GM18520 (cell line): ENCODE data around the gene TMEM266.

ENCODE experiments used
- ATAC-seq: cut with Tn5 transposase; IDR thresholded peaks from one replicate; pipeline ENCODE4 v1.9.1; 2021; ENCODE audit not compliant: unreplicated experiment

The TMEM266 gene

DNA sequence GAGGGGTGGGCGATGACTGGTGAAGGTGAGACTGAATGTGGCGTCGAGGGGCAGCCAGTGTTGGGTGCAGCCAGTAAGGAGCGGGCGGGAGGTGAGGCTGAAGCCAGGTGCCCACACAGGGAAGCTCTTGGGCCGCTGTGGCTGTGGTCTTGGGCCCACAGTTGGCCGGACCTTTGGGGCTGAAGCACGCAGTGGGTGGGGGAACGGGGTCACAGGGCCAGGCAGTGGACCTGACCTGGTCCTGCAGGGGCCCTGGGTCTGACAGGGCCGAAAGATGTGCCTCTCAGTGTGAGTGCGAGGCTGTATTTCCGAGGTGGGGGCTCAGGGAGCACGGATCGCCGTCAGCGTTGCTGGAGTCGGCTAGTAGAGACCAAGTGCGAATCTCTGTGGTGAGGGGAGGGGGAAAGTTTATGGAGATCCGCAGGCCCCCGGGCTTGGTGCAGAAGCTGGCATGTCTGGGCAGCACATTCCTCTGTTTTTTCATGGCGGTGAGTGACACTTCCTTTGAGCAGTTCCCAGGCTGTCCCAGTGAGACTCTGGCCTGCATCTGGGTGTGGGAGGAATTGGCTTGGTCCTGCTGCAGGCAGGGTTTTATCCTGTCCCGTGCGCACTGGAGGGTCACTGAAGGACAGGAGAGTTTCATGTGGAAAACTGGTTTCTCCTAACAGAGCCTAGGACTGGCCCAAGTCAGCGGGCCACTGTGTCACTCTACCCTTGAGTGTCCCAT lies 100.8 kb downstream of the TMEM266 start:
- no peak for ATAC-seq

DNA sequence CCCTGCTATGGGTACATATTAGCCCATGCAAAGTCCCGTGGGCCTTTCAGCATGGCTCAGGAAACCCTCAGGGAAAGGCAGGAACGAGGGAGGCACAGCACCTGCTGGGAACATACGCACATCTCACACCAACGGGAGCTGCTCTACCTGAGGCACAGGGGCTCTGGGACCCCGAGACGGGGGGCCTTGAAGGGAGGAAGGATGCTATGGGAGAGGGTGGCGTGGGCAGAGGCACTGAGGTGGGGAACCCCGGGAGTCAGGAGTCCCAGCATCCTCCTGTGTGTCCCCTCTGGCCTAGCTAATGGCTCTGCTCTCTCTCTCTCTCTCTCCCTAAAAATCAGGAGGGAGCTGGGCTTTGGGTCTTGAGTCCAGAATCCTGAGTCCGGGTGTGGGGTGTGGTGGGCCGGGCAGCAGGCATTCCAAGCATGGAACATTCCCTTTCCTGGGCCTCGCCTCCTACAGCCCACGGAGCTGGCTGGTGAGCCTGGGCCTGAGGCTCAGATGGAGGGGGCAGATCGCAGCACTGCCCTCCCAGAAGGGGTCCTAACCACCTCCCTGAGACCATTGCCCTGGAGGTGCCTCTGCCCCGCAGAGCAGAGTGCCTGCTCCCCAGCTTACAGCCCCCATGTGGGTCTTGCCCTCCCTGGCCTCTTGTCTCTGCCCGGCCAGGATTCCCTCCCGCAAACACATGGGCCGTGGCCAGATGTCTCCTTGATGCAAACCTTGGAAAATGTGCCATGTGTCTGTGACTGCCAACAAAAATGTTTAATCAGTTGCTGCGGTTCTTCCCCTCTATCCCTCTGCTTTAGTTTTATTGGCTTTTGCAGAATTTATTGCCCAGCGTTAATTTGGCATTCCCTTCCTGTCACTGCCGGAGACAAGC lies 101.6 kb downstream of the TMEM266 start:
- ATAC-seq: no peak

DNA sequence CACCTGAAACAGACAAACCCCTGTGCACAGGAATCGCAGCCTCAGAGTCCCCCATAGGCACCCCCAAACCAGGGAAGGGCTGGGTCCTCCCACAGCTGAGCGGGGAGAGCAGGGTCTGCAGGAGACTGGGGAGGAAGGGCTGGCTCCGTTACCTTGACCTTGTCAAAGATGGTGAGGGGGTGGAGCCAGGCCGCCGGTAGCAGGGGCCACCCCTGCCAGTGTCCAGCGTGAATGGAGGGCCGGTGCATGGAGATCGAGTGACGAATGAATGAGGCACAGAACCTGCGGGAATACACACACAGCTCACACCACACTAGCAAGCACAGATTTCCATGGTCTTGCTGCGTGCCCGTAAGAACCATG lies 102.2 kb downstream of the TMEM266 start:
- ATAC-seq: no peak

DNA sequence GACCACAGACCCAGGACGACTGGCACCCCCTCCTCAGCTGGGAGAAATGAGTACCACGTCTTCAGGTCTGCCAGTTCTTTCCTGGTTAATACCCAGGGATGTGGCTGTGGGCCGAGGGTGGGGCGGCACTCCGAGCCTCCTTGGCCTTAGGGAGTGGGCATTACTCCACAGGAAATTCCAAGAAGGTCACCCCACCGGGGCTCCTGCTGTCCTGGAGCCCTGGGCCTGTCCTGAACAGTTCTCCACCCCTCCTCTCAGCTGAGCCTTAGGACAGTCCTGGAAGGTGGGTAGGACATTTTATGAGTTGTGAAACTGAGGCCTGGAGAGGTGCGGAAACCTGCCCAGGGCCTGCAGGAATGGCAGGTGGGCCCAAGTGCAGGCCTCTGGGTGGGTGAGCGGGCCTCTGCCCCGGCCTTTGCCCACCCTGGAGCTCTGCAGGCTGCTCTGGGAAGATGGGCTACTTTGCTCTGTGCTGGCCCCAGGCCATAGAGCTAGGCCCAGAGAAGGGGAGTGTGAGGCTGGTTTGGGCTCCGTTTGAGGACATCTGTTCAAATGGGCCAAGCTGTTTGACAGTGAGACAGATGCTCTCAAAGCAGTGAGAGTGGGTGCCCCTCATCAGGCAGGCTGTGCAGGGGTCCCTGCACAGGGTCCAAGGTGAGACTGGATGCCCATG lies 103.1 kb downstream of the TMEM266 start:
- no peak for ATAC-seq

DNA sequence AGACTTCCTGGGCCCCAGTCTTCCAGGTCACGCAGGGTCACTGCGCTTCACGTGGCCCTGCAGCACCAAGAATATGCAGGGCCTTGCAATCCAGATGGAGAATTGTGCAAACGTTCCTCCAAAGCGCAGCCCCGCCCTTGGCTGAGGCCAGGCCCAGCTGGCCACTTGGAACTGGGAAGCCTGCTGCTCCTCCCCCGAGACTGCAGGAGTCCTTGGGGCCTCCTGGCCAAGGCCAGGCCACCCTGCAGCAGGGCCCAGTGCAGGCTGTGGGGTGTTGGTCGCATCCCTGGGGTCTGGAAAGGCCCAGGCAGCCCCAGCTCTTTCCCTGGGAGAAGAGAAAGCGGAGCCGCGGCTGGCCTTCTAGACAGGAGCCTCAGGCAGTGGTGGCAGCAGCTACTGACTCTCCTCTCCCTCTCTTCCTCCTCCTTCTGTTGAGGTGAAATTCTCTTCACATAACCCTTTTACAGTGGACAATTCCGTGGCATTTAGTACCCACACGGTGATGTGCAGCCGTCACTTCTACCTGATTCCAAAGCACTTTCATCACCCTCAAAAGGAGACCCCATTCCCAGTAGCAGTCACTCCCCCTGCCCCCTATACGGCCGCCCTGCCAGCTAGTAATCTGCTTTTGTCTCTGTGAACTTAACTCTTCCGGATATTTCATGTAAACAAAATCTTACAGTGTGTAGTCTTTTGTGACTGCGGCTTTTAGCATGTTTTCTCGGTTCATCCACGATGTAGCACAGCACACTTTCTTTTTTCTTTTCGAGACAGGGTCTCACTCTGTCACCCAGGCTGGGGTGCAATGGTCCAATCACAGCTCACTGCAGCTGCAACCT lies 103.9 kb downstream of the TMEM266 start:
- ATAC-seq: no peak

DNA sequence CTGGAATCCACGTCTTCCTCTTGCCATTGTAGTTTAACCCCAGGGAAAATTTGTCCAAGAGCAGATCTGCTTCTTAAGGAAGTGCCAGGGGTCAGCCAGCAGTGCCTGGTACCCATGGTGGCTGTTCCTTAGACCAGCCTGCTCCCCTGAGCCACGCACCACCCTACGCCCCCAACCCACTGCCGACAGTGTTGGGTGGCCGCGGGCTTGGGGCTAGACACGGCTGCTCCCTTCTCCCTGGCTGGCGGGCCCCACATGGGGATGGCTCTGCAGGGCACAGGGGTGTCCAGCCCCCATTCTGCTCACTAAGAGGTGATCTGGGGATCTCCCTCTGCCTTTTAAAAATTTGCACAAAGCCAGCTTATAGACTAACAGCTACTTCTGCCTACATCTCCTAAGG lies 104.8 kb downstream of the TMEM266 start:
- ATAC-seq: no peak

DNA sequence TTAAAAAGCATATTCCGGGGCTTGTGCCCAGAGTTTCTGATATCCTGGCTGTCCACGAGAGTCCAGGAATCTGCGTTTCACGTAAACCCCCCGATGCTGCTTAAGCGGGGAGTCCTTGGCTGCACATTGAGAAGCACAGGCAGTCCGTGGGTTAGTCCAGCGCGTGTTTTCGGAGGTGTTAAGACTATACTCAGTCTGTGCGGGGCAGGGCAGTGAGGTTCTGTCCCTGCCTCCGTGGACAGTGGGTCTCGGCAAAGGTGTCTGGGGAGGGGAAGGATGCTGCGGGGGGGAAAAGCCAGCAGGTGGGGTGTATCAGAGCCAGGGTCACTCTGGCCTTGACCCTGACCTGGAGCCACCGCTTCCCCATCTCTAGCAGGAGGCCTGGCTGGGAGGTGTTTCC lies 106.2 kb downstream of the TMEM266 start:
- no peak for ATAC-seq

DNA sequence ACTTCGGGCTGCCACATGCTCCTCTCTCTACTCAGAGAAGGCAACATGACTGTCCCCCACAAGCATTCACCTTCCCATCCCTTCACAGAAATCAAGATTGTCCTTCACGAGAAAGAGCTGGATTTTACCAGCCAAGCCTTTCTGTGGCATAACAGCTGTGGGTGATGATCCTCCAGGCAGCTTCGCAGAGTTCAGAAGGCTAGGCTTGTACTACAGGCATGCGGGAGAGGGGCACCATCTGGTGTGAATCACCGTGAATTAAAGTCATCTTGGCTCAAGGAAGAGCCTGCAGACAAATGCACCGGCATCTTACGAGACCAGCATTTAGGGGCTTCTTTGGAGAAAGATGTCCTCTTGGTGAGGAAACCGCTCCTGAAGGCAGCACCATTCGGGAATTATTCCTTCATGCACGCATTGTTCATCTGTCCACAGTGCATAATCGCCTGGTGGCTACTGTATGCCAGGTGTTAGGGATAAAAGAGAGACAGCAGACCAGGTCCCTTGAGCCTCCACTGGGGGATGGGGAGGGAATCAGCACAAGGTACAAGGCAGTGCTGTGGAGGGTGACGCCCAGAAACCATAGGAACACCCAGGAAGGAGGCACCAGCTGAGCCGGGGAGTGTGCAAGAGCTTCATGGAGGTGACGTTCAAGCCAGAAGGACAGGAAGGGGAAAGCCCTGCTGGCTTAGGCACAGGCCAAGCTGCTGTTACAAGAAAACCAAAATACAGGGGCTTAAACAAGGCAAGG lies 108.6 kb downstream of the TMEM266 start:
- ATAC-seq: no peak

DNA sequence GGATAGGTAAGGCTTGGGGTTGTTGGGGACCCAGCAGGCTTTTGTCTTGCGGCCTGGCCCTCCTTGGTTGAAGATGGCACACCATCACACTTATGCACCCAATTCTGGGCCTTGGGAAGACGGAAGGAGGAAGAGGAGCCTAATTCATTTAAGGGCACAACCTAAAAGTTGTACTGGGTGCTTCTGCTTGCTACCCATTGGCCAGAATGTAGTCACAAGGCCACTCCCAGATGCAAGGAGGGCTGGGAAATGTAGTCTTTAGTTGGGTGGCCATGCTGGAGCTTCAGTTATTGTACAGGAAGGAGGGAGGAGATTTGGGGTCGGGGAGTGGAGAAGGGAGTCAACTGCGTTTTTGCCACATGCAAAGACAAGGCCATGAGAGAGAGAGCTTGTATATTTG lies 109.2 kb downstream of the TMEM266 start:
- ATAC-seq: no peak

DNA sequence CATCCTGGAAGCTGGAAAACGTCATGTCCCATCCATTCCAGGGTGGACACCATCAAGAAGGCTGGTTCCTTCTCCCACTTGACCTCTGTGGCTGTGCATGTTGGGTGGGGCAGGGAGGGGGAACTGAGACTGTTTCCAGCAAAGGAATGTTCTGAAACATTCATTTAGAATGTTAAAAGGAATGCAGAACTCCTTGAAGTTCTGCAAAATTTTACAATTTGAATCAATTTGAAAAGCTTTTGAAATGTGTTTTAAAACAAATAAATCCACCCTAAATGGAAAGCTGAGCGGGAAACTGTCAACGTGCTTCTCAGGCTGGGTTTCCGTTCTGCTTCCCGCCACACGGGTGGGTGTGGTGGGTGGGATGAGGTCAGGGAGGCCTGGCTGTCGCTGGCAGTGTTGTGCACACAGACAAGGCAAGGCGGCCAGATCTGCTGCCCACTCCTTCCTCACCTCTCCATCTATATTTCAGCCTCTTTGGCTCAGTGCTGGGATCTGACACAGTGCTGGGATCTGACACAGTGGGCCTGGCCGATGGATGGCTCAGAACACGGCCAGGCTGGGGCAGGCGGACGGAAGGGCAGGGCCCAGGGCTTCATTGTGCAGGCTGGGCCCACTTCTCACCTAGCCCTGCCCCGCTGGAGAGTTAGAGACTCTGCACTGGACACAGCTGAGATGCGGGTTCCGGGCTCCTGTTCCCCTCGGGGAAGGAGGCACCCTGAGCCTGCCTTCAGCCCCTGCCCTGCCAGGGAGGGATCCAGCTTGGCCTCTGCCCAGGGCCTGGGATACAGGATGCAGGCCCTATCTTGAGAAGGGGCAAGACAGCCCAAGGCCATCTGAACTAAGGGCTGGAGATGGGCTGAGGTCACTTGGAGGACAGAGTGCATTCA lies 110.4 kb downstream of the TMEM266 start:
- ATAC-seq: no peak

DNA sequence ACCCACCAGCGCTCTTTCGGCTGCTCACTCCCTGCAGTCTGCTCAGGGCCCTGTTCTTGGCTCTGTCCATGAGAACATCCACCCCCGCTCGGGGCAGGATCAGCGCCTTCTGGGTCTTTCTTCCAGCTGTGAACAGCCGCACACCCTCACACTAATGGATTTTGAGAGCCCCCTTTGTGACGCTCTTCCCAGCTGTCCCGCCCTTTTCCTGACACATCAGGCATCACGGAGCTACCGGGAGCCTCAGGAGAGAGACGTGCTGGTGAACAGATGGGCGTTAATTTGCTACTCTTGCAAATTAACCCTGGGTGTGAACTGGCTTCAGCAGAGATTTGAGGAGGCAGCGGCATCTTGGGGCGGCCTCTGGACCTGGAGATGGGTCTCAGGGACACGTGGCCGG lies 113.0 kb downstream of the TMEM266 start:
- ATAC-seq: no peak

DNA sequence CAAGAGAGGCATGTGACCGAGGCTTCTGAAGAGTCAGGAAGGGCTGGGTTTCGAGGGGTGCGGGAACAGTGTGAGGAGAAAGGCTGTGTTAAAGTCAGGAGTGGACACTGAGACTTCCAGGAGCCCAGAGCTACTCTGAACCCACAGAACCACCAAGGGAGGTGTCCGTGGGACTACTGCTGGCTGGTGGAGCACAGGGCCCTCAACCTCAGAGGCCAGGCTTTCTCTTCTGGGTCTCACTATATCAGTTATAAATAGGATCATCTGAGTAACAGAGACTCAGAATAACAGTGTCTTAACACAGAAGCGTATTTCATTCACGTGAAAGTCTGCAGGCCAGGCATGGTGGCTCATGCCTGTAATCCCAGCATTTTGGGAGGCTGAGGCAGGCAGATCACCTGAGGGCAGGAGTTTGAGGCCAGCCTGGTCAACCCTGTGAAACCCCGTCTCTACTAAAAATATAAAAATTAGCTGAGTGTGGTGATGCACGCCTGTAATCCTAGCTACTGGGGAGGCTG lies 113.6 kb downstream of the TMEM266 start:
- no peak for ATAC-seq

DNA sequence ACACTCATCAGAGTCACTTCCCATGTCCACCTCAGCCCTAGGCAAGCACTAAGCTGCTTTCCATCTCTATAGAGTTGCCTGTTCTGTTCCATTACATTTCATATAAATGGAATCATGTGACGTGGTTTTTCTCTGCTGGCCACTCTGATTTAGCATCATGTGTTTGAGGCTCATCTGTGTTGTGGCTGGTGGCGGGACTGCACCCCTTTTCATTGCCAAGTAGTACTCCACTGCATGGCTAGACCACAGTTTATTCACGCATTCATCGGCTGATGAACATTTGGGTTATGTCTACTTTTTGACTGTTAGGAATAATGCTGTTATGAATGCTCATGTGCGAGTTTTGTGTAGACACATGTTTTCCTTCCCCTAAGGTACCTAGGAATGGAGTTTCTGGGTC lies 114.9 kb downstream of the TMEM266 start:
- ATAC-seq: no peak

DNA sequence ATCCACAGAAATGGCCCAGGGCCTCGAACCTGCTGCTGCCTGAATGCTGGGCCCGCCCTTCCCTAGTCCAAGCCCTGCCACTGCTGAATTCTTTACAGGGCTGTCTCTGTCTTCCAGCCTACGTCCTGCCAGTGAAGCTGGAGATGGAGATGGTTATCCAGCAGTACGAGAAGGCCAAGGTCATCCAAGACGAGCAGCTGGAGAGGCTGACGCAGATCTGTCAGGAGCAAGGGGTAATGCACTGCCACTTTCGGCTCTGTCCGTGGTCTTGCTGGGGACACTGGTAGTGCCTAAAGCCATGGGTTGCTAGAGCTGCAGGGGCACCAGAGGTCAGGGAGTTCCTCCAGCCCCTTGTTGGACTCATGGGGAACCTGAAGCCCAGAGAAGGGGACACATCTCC lies 115.7 kb downstream of the TMEM266 start:
- no peak for ATAC-seq

DNA sequence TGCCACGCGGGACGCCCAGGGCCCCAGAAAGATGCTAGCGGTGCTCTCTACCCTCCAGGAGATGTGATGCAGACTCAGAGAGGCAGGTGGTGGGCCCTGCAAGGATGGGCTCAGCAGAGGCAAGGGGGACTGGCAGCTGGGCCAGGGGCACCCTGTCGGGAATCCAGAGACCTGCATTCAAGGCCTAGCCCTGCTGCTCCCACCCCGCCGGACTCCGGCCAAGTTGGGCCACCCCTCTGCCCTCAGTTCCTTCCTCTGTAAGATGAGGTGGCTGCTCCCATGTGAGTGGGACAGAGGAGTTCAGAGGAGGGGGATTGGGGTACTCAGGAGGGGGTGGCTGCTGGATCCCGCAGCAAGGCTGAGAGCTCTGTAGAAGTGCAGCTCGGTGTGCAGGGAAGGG lies 116.3 kb downstream of the TMEM266 start:
- ATAC-seq: no peak

DNA sequence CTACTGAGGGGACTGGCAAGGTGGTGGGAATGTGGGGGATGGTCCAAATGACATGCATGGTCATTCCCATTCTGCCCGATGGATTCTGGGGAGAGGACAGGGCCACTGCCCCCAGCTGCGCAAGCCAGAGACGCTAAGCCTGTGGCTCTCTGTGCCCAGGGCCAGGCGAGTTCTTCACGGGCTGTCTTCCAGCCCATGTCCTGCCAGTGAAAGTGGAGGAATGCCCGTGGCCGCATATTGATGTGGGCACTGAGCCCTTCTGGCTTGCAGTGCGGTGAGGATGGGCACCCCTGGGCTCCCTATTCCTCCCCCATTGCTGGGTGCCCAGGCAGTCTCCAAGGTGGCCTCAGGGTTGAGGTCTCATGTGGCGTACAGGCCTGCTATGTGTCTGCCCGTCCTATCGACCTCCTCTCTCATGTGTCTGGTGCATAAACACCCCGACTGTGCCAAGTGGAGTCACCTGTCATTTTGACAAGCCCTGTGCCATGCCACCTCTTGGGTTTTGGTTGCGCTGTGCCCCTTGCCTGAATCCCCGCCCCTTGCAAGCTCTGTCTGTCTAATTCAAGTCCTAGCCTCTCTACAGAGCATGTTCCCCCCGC lies 116.8 kb downstream of the TMEM266 start:
- ATAC-seq: no peak

DNA sequence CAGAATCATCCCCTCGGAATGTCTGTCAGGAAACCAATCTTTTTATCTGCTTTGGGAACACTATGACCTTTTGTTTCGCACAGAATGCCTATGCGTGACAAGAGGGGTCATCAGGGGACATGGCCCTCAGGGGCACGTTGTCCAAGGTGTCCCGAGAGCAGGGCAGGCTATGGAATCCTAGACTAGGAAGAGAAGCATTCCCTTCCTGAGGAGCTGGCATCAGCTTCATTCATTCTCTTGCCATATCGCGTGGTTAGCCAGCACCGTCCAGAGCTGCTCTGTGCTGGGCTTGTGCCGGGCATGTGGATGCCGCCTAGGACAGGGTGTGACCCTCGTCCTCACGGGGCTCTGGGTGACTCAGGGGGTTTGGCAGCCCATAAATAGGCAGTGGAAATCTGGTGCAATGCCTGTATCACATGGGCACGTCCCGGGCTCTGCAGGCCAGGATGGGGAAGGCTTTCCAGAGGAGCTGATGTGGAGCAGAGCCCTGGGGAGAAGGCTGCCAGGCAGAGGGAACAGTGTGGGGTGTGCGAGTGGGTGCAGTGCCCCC lies 117.8 kb downstream of the TMEM266 start:
- ATAC-seq: no peak

DNA sequence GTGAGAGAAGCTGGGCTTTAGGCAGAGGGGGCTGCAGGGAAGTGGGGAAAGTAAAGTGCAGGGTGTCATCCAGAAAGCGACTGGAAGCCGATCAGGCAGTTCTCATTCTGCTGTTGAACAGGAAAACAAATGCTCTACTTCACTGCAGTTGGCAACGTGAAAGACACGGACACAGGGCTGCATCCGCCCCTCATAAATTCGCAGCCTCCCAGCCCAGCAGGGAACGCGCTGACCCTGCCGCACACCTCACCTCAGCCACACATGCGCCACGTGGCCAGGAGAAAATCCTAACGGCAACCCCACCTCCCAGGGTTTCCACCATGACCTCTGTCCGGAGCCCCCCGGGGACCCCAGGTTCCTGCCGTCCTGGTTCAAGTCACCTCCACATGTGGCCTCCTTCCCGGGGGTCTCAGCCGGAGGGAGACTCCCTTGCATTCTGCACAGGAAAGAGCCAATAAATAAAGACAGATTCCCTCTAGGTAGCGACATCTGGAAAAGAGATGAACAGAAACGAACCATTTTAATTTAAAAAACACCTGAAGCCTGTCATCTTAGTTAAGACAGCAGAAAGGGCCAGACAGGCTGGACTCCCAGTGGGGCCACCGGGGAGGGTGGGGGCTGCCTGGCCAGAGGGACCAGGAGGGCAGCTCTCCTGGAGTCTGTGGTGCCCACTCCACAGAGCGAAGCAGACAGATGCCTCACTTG lies 118.7 kb downstream of the TMEM266 start:
- ATAC-seq: no peak
